ENCODE results near the gene PLEKHA8. TPM values are rescaled to one million over a fixed set of nuclear protein-coding genes. Genes with fewer than 3 reads are reported as not detected.
"Not testable (repeated sequence)": the region's sequence is repeated elsewhere in the genome, so short reads cannot be mapped to it uniquely, and the experiment has no call there.

The PLEKHA8 gene
- total RNA-seq, 2 experiments from 2014 or later, result 16.8 to 17.1 TPM

DNA sequence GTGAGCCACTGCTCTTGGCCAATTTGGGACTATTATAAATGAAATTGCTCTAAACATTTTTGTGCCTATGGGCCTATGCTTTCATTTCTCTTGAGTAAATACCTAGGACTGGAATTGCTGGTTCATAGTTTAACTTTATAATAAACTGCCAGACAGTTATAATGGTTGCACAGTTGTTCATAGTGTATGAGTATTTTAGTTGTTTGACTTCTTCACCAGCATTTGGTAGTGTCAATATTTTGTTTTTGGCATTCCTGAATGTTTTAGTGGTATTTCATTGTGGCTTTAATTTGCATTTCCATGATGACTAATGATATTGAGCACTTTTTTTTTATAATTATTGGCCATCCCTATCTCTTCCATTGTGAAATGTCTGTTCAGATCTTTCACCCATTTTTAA, 29.5 kb downstream of the PLEKHA8 start:
- Mint-ChIP-seq H3K9me3 (no peaks in the 10 kb centered on the region), H3K4me1 (ENCODE audit: low read depth) (peaks cover 3% of the 10 kb centered on the region), H3K4me3 (no peak overlapping the region), H3K36me3 (ENCODE audit: low read depth) (peaks cover 11% of the 10 kb centered on the region), H3K27me3 (no peaks in the 10 kb centered on the region), H3K27ac (no peak overlapping the region)
- DNase-seq (no peak), ATAC-seq (no peak)
- CTCF ChIA-PET, result no interaction called here
- intact Hi-C loops (cut with micrococcal nuclease), result no loop called here
- TF ChIP-seq, protein P1, sequence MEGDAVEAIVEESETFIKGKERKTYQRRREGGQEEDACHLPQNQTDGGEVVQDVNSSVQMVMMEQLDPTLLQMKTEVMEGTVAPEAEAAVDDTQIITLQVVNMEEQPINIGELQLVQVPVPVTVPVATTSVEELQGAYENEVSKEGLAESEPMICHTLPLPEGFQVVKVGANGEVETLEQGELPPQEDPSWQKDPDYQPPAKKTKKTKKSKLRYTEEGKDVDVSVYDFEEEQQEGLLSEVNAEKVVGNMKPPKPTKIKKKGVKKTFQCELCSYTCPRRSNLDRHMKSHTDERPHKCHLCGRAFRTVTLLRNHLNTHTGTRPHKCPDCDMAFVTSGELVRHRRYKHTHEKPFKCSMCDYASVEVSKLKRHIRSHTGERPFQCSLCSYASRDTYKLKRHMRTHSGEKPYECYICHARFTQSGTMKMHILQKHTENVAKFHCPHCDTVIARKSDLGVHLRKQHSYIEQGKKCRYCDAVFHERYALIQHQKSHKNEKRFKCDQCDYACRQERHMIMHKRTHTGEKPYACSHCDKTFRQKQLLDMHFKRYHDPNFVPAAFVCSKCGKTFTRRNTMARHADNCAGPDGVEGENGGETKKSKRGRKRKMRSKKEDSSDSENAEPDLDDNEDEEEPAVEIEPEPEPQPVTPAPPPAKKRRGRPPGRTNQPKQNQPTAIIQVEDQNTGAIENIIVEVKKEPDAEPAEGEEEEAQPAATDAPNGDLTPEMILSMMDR (IDR thresholded peaks at IDR 0.05), result no peak
- POLR2A ChIA-PET, result no interaction called here

DNA sequence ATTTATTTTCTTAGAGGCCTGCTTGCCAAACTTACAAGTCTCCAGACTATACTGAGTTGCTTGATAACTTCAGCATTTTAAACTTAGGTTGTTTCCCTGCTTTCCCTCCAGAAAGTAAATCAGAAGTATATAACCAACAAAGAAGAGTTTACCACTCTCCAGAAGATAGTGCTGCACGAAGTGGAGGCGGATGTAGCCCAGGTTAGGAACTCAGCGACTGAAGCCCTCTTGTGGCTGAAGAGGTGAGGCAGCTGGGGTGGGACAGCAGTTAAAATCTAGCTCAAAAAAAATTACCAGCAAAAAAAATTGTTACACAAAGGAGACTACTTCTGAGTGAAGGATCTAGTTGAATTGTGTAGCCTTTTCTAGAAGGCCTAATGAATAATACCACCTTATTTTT, 33.6 kb downstream of the PLEKHA8 start:
- CTCF ChIA-PET, result interaction anchor here (0.6 to 4.7 kb wide), 39 partner anchors 9 to 426 kb away, joined by 3 to 30 read pairs (median 4); partner anchors contain the start of genes FKBP14, MTURN and PLEKHA8
- TF ChIP-seq, protein P1 (IDR thresholded peaks at IDR 0.05), result peak; percentile 59
- H3K9me3 Mint-ChIP-seq; H3K27ac Mint-ChIP-seq; POLR2A ChIA-PET; H3K4me1 Mint-ChIP-seq (ENCODE audit: low read depth); H3K36me3 Mint-ChIP-seq (ENCODE audit: low read depth); H3K27me3 Mint-ChIP-seq; H3K4me3 Mint-ChIP-seq: not testable (repeated sequence)
- intact Hi-C loops (cut with micrococcal nuclease), result loop anchor here (5.0 to 10.0 kb wide), 2 partner anchors 107 to 184 kb away; no protein-coding TSS in a partner anchor
- peak; percentile 90 for ATAC-seq
- DNase-seq, result peak; percentile 56

DNA sequence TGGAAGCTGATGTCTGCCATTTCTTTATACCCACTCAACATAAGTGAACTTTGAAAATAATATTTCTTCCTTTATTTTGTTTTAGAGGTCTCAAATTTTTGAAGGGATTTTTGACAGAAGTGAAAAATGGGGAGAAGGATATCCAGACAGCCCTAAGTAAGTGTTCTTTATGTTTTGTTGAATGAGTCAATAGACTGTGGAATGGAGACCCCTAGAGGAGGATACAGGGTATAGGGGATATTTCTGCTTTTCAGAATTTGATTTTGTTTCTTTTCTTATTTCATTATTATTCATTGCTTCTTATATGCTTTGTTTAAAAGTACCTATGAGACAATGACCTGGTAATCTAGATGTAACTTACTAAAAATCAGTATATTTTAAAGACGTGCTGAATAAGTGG, 34.4 kb downstream of the PLEKHA8 start:
- Mint-ChIP-seq H3K4me1 (ENCODE audit: low read depth) (peaks cover 3% of the 10 kb centered on the region), H3K27ac (no peak overlapping the region), H3K4me3 (no peak overlapping the region), H3K36me3 (ENCODE audit: low read depth) (peaks cover 8% of the 10 kb centered on the region), H3K9me3 (no peaks in the 10 kb centered on the region), H3K27me3 (no peaks in the 10 kb centered on the region)
- POLR2A ChIA-PET, result no interaction called here
- CTCF ChIA-PET, result interaction anchor here (0.7 to 4.7 kb wide), 25 partner anchors 8 to 177 kb away, joined by 3 to 30 read pairs (median 5); partner anchors contain the start of genes FKBP14 and PLEKHA8
- DNase-seq (no peak), ATAC-seq (peak; percentile 74)
- TF ChIP-seq, protein P1 (IDR thresholded peaks at IDR 0.05), result peak; percentile 45
- intact Hi-C loops (cut with micrococcal nuclease), result loop anchor here (5.0 to 10.0 kb wide), 2 partner anchors 108 to 185 kb away; no protein-coding TSS in a partner anchor

DNA sequence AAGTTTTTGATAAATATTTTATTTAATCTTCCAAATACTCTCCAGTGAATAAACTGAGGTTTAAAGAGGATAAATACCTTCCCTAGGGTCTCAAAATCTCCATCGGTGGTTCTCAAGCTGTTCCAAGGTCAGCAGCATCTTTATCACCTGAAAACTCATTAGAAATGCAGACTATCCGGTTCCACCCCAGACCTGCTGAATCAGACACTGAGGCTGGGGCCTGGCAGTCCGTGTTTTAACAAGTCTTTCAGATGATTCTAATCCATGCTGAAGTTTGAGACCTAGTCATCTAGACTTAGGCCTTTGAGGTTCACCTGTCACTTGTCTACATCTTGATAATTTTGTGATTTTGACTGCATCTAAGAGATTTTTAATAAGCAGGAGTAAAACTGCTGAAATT, 37.5 kb downstream of the PLEKHA8 start:
- H3K4me3 Mint-ChIP-seq, result no peak overlapping the region
- H3K27ac Mint-ChIP-seq, result no peak overlapping the region
- TF ChIP-seq, protein P1 (IDR thresholded peaks at IDR 0.05), result no peak
- POLR2A ChIA-PET, result no interaction called here
- no peaks in the 10 kb centered on the region for H3K36me3 Mint-ChIP-seq (ENCODE audit: low read depth)
- peaks cover 3% of the 10 kb centered on the region for H3K4me1 Mint-ChIP-seq (ENCODE audit: low read depth)
- intact Hi-C loops (cut with micrococcal nuclease), result loop anchor here (10.0 kb wide), 1 partner anchor 111 kb away; no protein-coding TSS in a partner anchor
- no peaks in the 10 kb centered on the region for H3K27me3 Mint-ChIP-seq
- CTCF ChIA-PET, result interaction anchor here (0.7 to 1.7 kb wide), 3 partner anchors 26 to 144 kb away, joined by 3 read pairs; no protein-coding TSS in a partner anchor
- H3K9me3 Mint-ChIP-seq, result no peaks in the 10 kb centered on the region
- ATAC-seq, result no peak
- no peak for DNase-seq

DNA sequence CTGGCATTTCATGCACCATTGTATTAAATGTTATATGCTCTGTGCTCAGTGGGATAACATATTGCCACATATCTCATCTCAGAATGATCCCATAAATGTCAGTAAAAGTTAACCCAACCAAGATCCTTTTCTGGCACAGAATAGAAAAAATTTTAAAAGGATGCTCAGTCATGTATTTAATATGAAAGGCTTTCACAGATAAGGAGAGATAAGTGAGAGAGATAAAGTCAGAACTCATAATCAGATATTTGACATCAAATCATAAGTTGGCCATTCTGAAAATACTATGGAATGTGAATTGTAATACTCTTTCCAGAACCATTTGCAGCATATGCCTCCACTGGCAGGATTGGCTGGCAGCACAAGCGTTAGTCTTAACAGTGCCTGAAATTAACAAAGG, 38.5 kb downstream of the PLEKHA8 start:
- H3K36me3 Mint-ChIP-seq (ENCODE audit: low read depth), result peaks cover 2% of the 10 kb centered on the region
- DNase-seq, result no peak
- H3K27ac Mint-ChIP-seq, result no peak overlapping the region
- intact Hi-C loops (cut with micrococcal nuclease), result loop anchor here (10.0 kb wide), 1 partner anchor 112 kb away; no protein-coding TSS in a partner anchor
- TF ChIP-seq, protein P1 (IDR thresholded peaks at IDR 0.05), result no peak
- no peaks in the 10 kb centered on the region for H3K27me3 Mint-ChIP-seq
- POLR2A ChIA-PET, result no interaction called here
- H3K9me3 Mint-ChIP-seq, result no peaks in the 10 kb centered on the region
- ATAC-seq, result no peak
- H3K4me3 Mint-ChIP-seq, result no peak overlapping the region
- CTCF ChIA-PET, result interaction anchor here (1.2 kb wide), 1 partner anchor 56 kb away, joined by 3 read pairs; no protein-coding TSS in a partner anchor
- H3K4me1 Mint-ChIP-seq (ENCODE audit: low read depth), result peaks cover 3% of the 10 kb centered on the region
